NCI-H187 treated with DMSO at 0.1 percent for 48 hours (cell line): Measurements from ENCODE around the gene PITPNC1.

ENCODE experiments used
- DNase-seq: peaks from one replicate; lab custom pipeline; 2025; lab: John Stamatoyannopoulos, UW

Gene PITPNC1

DNA sequence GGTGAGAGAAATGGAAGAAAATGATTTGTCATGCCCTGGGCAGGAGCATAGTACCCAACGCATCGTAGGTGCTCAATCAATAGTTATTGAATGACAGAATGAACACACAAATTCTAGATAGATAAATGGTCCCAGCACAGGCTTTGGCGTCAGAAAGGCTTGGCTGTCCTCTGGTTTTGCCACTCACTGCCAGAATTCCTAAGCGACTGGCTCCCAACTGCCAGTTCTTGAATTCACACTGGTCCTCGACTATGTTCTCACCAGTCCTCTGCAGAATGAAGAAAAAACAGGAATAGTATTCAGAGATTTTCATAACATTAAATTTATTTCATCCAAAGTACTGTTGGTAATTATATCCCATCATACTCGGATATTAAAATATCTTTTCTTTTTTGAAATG lies 177.6 kb downstream of the PITPNC1 start:
- DNase-seq: no peak

- DNase-seq: no peak
Measured at GRCh38 chr17:67555855-67556254, 178.8 kb downstream of the PITPNC1 start.

GRCh38 chr17:67557052-67557845 lies 180.2 kb downstream of the PITPNC1 start:
- no peak for DNase-seq

DNA sequence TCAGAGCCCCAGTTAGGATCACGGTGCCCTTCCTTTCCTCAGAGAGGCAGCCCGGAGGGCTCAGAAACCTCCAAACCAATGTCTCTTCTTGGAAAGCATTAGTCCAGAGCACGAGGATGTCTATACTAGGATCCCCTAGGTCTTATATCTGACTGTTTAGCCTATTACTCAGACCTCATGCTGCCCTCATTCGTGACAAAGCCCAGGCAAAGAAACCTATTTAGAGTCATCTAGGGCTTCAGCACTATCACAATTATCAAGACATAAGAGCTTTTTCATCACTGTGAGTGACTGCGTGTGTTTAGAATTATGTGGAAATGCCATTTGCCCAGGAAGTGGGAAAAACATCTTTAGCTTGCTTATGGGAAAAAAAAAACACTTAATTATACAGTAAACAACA lies 180.8 kb downstream of the PITPNC1 start:
- DNase-seq: no peak

DNA sequence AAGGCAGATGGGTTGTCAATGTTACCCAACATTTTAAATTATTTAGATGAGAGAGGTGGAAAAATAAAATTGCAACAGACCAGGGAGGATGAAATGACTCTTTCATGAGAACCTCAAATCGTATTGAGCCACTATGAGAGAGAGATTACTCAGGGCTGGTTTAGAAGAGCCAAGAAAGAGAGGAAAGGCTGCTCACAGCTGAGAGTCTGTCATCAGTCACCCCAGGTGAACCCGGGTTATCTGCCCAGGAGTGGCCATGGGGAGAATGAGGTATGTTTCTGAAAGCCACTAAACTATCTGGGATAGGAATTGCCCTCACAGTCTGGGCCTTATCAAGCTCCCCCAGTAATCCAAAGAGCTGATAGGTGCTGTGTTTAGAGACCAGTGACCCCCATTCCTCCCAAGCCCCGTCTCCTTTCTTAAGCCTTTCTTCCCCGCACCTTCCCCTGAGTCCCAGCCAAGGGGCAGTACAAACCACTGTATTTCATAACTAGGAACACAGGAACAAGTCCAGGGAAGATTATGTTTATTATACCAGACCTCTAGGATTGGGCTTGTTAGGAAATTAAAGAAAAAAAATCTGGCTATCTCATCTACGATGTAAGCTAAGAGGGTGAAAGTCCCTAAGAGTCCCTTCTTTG lies 181.8 kb downstream of the PITPNC1 start:
- no peak for DNase-seq

DNA sequence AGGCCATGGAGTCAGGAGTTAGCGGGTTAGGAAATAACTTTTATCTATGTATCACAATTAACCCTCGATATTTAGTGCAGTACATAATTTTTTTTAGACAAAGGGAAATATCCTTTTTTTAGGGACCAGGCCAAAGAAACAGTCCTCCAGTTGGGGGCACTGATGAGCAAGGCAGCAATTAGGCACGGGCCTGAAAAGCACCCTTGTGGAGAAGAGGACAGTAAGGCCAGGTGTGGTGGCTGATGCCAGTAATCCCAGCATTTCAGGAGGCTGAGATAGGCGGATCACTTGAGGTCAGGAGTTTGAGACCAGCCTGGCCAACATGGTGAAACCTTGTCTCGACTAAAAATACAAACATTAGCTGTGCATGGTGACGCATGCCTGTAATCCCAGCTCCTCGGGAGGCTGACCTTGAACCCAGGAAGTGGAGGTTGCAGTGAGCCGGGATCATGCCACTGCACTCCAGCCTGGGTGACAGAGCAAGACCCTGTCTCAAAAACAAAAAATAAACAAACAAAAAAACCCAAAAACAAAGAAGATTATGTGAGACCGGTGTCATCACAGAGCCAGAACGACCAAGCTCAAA lies 182.4 kb downstream of the PITPNC1 start:
- DNase-seq: no peak

DNA sequence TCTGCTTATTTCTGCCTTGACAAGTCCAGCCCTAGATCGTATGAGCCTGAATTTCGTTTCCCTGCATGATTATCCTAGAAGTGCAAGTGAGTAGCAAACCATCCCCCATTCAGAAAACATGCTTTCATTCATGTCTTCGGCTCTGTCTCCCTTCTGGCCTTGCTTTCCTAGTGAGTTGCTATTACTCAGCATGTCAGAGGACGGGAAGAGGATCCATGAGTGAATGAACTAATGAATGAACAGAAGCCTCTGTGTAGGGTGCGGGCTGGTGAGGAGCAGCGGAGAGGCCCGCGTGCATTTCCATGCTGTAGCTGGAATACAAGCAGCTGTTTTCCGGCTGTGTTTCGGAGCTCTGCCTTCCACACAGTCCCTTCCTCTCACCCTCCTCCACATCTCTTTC lies 184.9 kb downstream of the PITPNC1 start:
- DNase-seq: no peak

DNA sequence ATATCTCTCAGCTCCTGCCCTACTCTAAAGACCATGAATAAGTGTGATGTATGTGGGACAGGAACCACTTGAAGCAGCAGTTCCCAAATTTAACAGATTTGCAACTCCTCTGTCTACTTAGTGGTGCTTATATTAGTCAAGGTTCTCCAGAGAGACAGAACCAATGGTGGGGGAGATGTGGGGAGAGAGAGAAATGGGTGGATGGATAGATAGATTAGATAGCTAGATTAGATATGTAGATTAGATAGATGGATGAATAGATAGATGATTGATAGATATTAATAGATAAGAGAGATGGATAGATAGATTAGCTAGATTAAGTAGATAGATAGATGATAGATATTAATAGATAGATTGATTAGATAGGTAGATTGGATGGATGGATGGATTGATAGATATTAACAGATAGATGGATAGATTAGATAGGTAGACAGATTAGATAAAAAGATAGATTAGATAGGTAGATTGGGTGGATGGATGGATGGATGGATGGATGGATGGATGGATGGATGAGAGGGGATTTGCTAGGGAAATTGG lies 186.7 kb downstream of the PITPNC1 start:
- no peak for DNase-seq

GRCh38 chr17:67565068-67565467 lies 188.0 kb downstream of the PITPNC1 start:
- no peak for DNase-seq

DNA sequence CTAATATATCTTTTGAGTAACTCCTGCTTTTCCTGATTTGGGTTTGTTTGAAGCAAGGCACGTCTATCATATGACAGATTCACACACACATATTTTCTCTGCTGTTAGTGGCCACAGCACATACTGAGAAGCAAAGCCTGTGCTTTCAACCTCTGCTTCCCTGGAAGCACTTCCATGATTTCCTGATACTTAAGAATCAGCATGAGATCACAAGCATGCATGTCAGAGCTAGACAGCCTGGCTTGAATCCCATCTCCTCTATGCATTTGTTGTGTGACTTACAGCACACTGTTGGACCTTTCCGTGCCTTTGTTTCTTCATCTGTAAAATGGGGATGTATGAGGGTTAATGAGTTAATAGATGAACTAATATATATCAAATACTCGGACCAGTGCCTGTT lies 189.6 kb downstream of the PITPNC1 start:
- DNase-seq: no peak

GRCh38 chr17:67569015-67569451 lies 192.0 kb downstream of the PITPNC1 start:
- DNase-seq: no peak

DNA sequence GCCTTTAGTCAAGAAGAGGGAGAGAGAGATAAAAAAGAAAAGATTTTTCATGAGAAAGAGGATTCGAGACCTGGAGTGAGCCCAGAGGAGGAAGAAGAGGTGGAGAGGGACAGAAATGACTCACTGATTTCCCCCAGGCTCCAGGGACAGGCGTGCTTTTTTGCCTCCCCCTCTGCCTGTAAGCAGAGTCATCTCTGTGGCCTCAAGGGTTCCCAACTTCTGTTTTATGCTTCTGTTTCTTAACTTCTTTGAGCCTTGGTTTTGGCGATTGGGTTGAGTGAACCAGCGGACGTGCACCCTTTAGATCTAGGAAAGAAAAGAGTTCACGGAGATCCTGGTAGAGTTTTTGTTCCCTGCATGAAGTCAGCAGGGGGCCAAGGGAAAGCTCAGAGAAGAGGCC lies 192.8 kb downstream of the PITPNC1 start:
- no peak for DNase-seq

GRCh38 chr17:67570797-67571196 lies 193.7 kb downstream of the PITPNC1 start:
- DNase-seq: no peak

GRCh38 chr17:67571478-67571877 lies 194.4 kb downstream of the PITPNC1 start:
- no peak for DNase-seq

- DNase-seq: no peak
Measured at GRCh38 chr17:67573987-67574657, 197.0 kb downstream of the PITPNC1 start.

DNA sequence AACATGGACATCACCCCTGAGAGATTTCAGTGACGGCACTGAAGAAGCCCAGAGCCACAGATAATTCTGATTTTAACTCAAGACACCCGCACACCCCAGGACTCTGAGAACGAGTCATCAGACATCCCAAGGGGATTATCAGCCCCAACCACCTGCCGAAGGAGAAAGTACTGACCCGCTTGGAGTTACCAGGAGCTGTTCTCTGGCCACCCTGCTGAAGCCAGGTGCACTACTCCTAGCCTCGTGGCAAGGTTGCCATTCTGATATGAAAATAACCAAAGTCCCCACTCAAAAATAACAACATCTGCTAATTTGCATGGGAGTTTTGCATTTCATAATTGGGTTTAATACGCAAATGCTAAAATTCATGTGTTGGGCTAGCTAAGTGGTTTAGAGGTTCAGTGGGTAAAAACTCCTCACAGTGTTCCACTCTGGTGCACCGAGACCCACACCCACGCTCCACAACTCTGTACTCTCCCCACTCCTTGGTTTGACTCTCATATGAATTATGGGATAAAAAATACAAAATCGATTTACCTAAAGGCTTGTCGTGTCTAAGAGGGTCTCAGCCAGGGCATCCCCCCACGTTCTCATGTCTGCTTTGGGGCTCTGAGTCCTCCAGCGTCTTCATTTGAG lies 197.7 kb downstream of the PITPNC1 start:
- DNase-seq: no peak

DNA sequence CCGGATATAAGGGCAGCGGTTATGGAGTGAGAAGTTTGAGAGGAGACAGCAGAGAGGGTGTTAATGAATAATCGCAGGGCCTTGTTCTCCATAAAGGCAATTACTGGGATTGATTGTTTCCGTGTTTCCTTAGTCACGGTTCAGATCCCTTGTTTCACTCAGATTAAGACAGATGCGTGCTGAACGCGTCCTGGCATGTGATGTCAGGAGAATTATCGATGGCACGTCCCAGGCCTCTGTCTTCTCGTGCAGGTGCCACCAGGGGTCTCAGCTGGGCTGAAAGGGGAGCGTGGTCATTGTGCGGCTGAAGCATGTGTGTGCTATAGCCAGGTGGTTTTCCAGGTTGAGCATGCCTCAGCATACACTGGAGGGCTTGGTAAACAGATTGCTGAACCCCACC lies 198.2 kb downstream of the PITPNC1 start:
- DNase-seq: no peak

GRCh38 chr17:67576471-67577115 lies 199.5 kb downstream of the PITPNC1 start:
- DNase-seq: no peak

DNA sequence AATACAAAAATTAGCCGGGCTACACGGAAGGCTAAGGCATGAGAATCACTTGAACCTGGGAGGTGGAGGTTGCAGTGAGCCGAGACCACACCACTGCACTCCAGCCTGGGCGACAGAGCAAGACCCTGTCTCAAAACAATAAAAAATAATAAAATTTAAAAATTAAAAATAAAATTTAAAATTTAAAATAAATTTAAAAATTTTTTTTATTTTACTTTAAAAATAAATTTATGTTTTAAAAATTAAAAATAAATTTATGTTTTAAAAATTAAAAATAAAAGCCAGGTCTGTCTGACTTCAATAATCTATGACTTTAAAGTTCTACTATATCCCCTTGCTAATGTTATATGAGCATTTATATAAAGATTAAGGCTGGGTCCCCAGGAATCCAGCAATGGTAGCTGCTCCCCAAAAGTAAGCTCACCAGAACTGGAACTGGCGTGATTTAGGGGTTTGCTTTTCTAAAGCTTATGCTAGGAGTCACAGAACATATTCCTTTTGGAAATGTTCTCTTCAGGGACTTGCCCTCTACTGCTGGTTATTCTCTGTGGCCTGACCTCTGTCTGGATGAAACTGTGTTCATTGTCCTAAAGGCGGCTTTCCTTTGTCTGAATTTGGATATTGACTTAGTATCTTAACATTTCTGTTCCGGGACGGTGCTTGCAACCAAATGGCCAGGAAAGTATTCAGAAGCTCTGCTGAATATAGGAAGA lies 200.5 kb downstream of the PITPNC1 start:
- DNase-seq: no peak

DNA sequence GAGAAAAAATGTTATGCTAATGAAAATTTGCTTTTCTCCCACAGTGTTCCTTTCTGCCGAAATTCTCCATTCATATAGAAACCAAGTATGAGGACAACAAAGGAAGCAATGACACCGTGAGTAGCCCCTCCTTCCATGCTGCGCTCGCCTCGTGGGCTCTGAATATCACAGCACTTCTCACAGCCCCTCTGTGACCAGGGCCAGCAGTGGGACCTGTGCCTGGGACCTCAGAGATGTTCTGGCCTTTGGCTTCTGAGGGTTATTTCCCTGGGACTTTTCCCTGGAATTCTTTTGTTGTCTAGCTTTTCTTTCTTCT lies 201.0 kb downstream of the PITPNC1 start:
- no peak for DNase-seq
